HepG2 (cell line): Measurements from ENCODE around the gene PKLR. TPM values are rescaled to one million over a fixed set of nuclear protein-coding genes. Genes with fewer than 3 reads are reported as not detected.

Experiments used
- CHD4 ChIP-seq: fragments of 200-600 bp; sonication (generic); IDR thresholded peaks from 2 replicates; pipeline ENCODE4 v1.7.0; 2017; ENCODE audit warnings: mild to moderate bottlenecking, low read length, borderline replicate concordance
- CREB3 ChIP-seq: sonication (generic); formaldehyde crosslinking; IDR thresholded peaks from 2 replicates; pipeline ENCODE4 v1.5.0; 2020; ENCODE audit warnings: missing genetic modification reagents
- HBP1 ChIP-seq: IDR thresholded peaks from 2 replicates; pipeline ENCODE4 v1.6.1; 2016; ENCODE audit warnings: low read depth, control low read depth
- NKX3-1 ChIP-seq: sonication (generic); formaldehyde crosslinking; IDR thresholded peaks from 2 replicates; pipeline ENCODE4 v1.5.0; 2020; ENCODE audit warnings: missing genetic modification reagents
- POGK ChIP-seq: sonication (generic); formaldehyde crosslinking; conservative IDR thresholded peaks from 2 replicates; pipeline ENCODE4 v1.8.0; 2022; ENCODE audit warnings: mild to moderate bottlenecking, moderate library complexity, missing genetic modification reagents
- SNAI1 ChIP-seq: sonication (generic); formaldehyde crosslinking; IDR thresholded peaks from 2 replicates; pipeline ENCODE4 v1.5.0; 2020; ENCODE audit warnings: mild to moderate bottlenecking, missing genetic modification reagents, borderline replicate concordance
- TGIF2 ChIP-seq: IDR thresholded peaks from 2 replicates; pipeline ENCODE4 v1.6.1; 2016; ENCODE audit warnings: control low read depth, missing compliant biosample characterization
- ZBTB3 ChIP-seq: sonication (generic); formaldehyde crosslinking; IDR thresholded peaks from 2 replicates; pipeline ENCODE4 v1.4.0; 2020; ENCODE audit warnings: low read depth, mild to moderate bottlenecking, moderate library complexity, missing genetic modification reagents, borderline replicate concordance
- ZBTB40 ChIP-seq, 2 experiments: fragments of 450-650 bp in 1 of 2; sonication (generic) in 1 of 2; formaldehyde crosslinking in 1 of 2; IDR thresholded peaks; 2 replicates each; pipeline versions ENCODE4 v1.6.1 to v1.8.0; 2016 to 2022; ENCODE audit warnings: antibody characterized with exemption in 1 of 2, mild to moderate bottlenecking in 1 of 2, missing genetic modification reagents in 1 of 2
- ZNF224 ChIP-seq: sonication (generic); formaldehyde crosslinking; IDR thresholded peaks from 2 replicates; pipeline ENCODE4 v1.5.0; 2020; ENCODE audit warnings: mild to moderate bottlenecking, missing genetic modification reagents
- ZNF274 ChIP-seq: sonication (generic); formaldehyde crosslinking; IDR thresholded peaks from 2 replicates; pipeline ENCODE4 v1.5.1; 2020; ENCODE audit warnings: mild to moderate bottlenecking, missing genetic modification reagents
- ZNF501 ChIP-seq: sonication (generic); formaldehyde crosslinking; IDR thresholded peaks from 2 replicates; pipeline ENCODE4 v1.5.1; 2020; ENCODE audit warnings: mild to moderate bottlenecking, moderate library complexity, missing genetic modification reagents
- ZNF75D ChIP-seq: sonication (generic); formaldehyde crosslinking; IDR thresholded peaks from 2 replicates; pipeline ENCODE4 v1.8.1; 2023; ENCODE audit warnings: missing genetic modification reagents, mild to moderate bottlenecking, borderline replicate concordance
- polyA plus RNA-seq, 8 experiments: library from polyadenylated mRNA; depleted of rRNA in 3 of 8; stranded (reverse) in 7 of 8; unstranded in 1 of 8; fragments of >200 nt; fragmentation: Illumina TruSeq in 4 of 8; extraction: Trizol in 4 of 8; gene quantifications; 2 replicates each; pipeline versions ENCODE4 v1.2.1 to v1.2.3, GENCODE V29; 2011 to 2016; ENCODE audit warnings: low read depth in 4 of 8, missing spikeins in 1 of 8, mixed read lengths in 1 of 8; ENCODE audit not compliant: insufficient read depth in 1 of 8
- total RNA-seq, 5 experiments: library from RNA; depleted of rRNA; stranded (reverse); fragments of >200 nt; fragmentation: Illumina TruSeq; extraction: Trizol; gene quantifications; 2 replicates each; pipeline ENCODE4 v1.2.3, GENCODE V29; 2016; ENCODE audit warnings: low read depth in 1 of 5

Gene PKLR
- total and polyA plus RNA-seq, 2 of the 13 experiments (the other 11 are each of a cell fraction or from before 2014, with no cell fraction given): 10.3 to 29.3 TPM

DNA sequence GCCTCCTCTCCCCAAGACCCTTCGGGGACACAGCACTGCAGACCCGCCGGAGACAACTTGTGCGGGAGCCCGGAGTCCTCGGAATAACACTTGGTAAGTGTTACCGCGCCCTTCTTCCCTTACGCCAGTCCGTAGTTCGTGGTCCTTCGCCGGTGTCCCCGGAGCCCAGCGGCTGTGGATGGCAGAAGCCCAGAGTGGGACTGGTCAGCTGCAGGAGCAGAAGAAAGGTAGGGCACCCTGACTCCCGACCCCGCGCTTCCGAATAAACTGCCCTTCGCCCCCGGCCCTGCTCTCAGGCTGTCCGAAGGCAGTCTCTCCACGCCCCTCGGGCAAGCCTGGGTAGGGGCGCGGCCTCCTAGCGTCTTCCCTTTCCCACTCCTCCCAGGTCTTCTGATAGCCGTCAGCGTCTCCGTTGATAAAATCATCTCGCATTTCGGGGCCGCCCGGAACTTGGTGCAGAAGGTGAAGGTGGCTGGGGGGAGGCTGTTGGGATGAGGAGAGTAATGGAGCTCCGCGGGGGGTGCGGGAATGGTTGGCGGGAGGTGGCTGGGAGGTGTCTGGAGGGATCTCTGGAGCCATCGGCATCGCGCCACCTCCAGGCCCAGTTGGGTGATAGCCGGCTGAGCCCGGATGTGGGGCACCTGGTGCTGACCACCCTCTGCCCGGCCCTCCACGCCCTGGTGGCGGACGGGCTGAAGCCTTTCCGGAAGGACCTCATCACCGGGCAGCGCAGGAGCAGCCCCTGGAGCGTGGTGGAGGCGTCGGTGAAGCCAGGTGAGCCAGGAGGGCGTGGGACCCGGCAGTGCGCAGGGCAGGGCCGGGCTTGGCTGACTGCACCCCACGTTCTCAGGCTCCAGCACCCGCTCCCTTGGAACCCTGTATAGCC is 23.7 kb upstream of the PKLR start (continued):
- TF ChIP-seq HBP1 (CRISPR knock-in tag): no peak
- 0 out of 2 replicates have a peak, but pooled peaks have one; percentile 53 for TF ChIP-seq SNAI1
- 0 out of 2 replicates have a peak, but pooled peaks have one; percentile 6 for TF ChIP-seq POGK
- no peak for TF ChIP-seq ZBTB3 (CRISPR knock-in tag)
- no peak for TF ChIP-seq CREB3 (CRISPR knock-in tag)
- TF ChIP-seq ZNF75D (CRISPR knock-in tag): no peak
- TF ChIP-seq TGIF2: no peak
- TF ChIP-seq ZNF224 (CRISPR knock-in tag): no peak
- 0 out of 2 replicates have a peak, but pooled peaks have one; percentile 23 for TF ChIP-seq ZNF274 (CRISPR knock-in tag)
- TF ChIP-seq ZBTB40 (IDR thresholded peaks at IDR 0.05): no peak
- no peak for TF ChIP-seq ZBTB40 (CRISPR knock-in tag; IDR thresholded peaks at IDR 0.05)
- TF ChIP-seq NKX3-1 (CRISPR knock-in tag): no peak
- TF ChIP-seq ZNF501 (CRISPR knock-in tag): no peak
- no peak for TF ChIP-seq CHD4
